Fibroblast of skin of abdomen (primary cell): ENCODE data around the gene CLSTN2.

Source experiments
- DNase-seq: peaks from one replicate; pipeline ENCODE4 v3.0.0-alpha.2; 2013

The CLSTN2 gene

GRCh38 chr3:140614001-140614400 is 679.0 kb downstream of the CLSTN2 start:
- no peak for DNase-seq

- DNase-seq = no peak
Observed at GRCh38 chr3:140617135-140617534, 682.1 kb downstream of the CLSTN2 start.

GRCh38 chr3:140626856-140627255 is 691.9 kb downstream of the CLSTN2 start:
- no peak for DNase-seq
